Muscle of leg (tissue), 11 donors: ENCODE results near the gene RCAN2. TPM values are rescaled to one million over a fixed set of nuclear protein-coding genes. Genes with fewer than 3 reads are reported as not detected.

Experiments used
- DNase-seq: peaks from one replicate; pipeline ENCODE4 v3.0.0; 2013
- H3K27ac ChIP-seq: one replicate; pipeline ENCODE4 v1.5.1; 2013; ENCODE audit warnings: mild to moderate bottlenecking, low read length, control low read depth
- H3K27me3 ChIP-seq: one replicate; pipeline ENCODE4 v1.6.1; 2013; ENCODE audit warnings: low read length; ENCODE audit not compliant: control insufficient read depth, insufficient read depth
- H3K36me3 ChIP-seq: one replicate; pipeline ENCODE4 v1.6.1; 2013; ENCODE audit warnings: low read length; ENCODE audit not compliant: control insufficient read depth, insufficient read depth
- H3K4me1 ChIP-seq: one replicate; pipeline ENCODE4 v1.6.1; 2013; ENCODE audit warnings: low read length; ENCODE audit not compliant: control insufficient read depth, insufficient read depth
- H3K4me3 ChIP-seq: one replicate; pipeline ENCODE4 v1.5.1; 2013; ENCODE audit warnings: low read length, control low read depth
- H3K9me3 ChIP-seq: replicated peaks from 2 replicates; pipeline ENCODE4 v1.6.1; 2013; ENCODE audit warnings: low read depth, low read length; ENCODE audit not compliant: control insufficient read depth
- WGBS: methylation state at CpG from one replicate; pipeline ENCODE4 v1.1.5; 2013; ENCODE audit warnings: missing lambda C conversion rate; ENCODE audit not compliant: insufficient coverage; 5-methylcytosine and 5-hydroxymethylcytosine counted together
- polyA plus RNA-seq, 8 donors: library from polyadenylated mRNA; unstranded; fragments of 120-200 nt; gene quantifications; one replicate each; pipeline versions ENCODE4 v1.2.1 to v1.2.3, GENCODE V29; 2013; ENCODE audit warnings: inconsistent platforms in 1 of 8, low replicate concordance in 1 of 8; ENCODE audit not compliant: insufficient read length in 8 of 8, insufficient read depth in 1 of 8
- total RNA-seq: library from RNA; stranded (reverse); fragments of 120-200 nt; gene quantifications from one replicate; pipeline ENCODE4 v1.2.4, GENCODE V29; 2013

RCAN2 gene
- total and polyA plus RNA-seq, 9 donors: 2.2 to 8.2 (median 4.5) TPM

GRCh38 chr6:46189726-46190125 is 301.5 kb downstream of the RCAN2 start:
- Histone ChIP-seq H3K4me1 (peaks cover 2% of the 10 kb centered on the region), H3K4me3 (no peak overlapping the region), H3K27ac (no peak overlapping the region), H3K36me3 (no peaks in the 10 kb centered on the region), H3K9me3 (no peaks in the 10 kb centered on the region), H3K27me3 (no peaks in the 10 kb centered on the region)
- no peak for DNase-seq
- WGBS: 90% methylated on average over 2 of the region's 4 CpGs

GRCh38 chr6:46186583-46186982 is 304.7 kb downstream of the RCAN2 start:
- Histone ChIP-seq H3K4me1 (peaks cover 5% of the 10 kb centered on the region), H3K4me3 (no peak overlapping the region), H3K36me3 (no peaks in the 10 kb centered on the region), H3K9me3 (no peaks in the 10 kb centered on the region), H3K27me3 (no peaks in the 10 kb centered on the region), H3K27ac (no peak overlapping the region)
- WGBS: no CpG with 5 or more reads among the region's 1 CpG
- DNase-seq: no peak

GRCh38 chr6:46184114-46184513 is 307.1 kb downstream of the RCAN2 start:
- WGBS: 0% methylated on average over 1 of the region's 4 CpGs
- no peak overlapping the region for H3K27ac ChIP-seq
- H3K4me1 ChIP-seq: peaks cover 3% of the 10 kb centered on the region
- H3K9me3 ChIP-seq: no peaks in the 10 kb centered on the region
- H3K27me3 ChIP-seq: no peaks in the 10 kb centered on the region
- peak; percentile 80 for DNase-seq
- H3K4me3 ChIP-seq: no peak overlapping the region
- no peaks in the 10 kb centered on the region for H3K36me3 ChIP-seq

- no peak for DNase-seq
- Histone ChIP-seq H3K4me3 (no peak overlapping the region), H3K36me3 (no peaks in the 10 kb centered on the region), H3K9me3 (no peaks in the 10 kb centered on the region), H3K27ac (no peak overlapping the region), H3K4me1 (peaks cover 6% of the 10 kb centered on the region), H3K27me3 (no peaks in the 10 kb centered on the region)
- no CpG with 5 or more reads among the region's 3 CpGs for WGBS
Measured at GRCh38 chr6:46175976-46176375, 315.3 kb downstream of the RCAN2 start.

GRCh38 chr6:46175446-46175845 is 315.8 kb downstream of the RCAN2 start:
- no peak for DNase-seq
- Histone ChIP-seq H3K27ac (no peak overlapping the region), H3K27me3 (peaks cover 2% of the 10 kb centered on the region), H3K4me3 (no peak overlapping the region), H3K9me3 (no peaks in the 10 kb centered on the region), H3K36me3 (no peaks in the 10 kb centered on the region), H3K4me1 (peaks cover 8% of the 10 kb centered on the region)
- WGBS: 100% methylated on average over 1 of the region's 4 CpGs

GRCh38 chr6:46174904-46175303 is 316.3 kb downstream of the RCAN2 start:
- Histone ChIP-seq H3K9me3 (no peaks in the 10 kb centered on the region), H3K27me3 (peaks cover 4% of the 10 kb centered on the region), H3K36me3 (no peaks in the 10 kb centered on the region), H3K4me1 (peaks cover 11% of the 10 kb centered on the region), H3K4me3 (no peak overlapping the region), H3K27ac (no peak overlapping the region)
- no peak for DNase-seq
- WGBS: 80% methylated on average over 1 of the region's 3 CpGs

GRCh38 chr6:46172176-46172575 is 319.1 kb downstream of the RCAN2 start:
- no peaks in the 10 kb centered on the region for H3K9me3 ChIP-seq
- no peak for DNase-seq
- peaks cover 11% of the 10 kb centered on the region for H3K4me1 ChIP-seq
- no peak overlapping the region for H3K4me3 ChIP-seq
- H3K36me3 ChIP-seq: no peaks in the 10 kb centered on the region
- WGBS: no CpG with 5 or more reads among the region's 4 CpGs
- H3K27me3 ChIP-seq: peaks cover 4% of the 10 kb centered on the region
- no peak overlapping the region for H3K27ac ChIP-seq

Other genes starting within 250 kb of the RCAN2 start
- 2.9 TPM for gene CYP39A1, start 161.4 kb upstream of the RCAN2 start, total RNA-seq
- gene CYP39A1, start 161.4 kb upstream of the RCAN2 start, polyA plus RNA-seq: 1 to 10 TPM in 7 of 8 donors, under 1 TPM in 1; 0.90 to 3.1 (median 1.8) TPM
- 18.6 TPM for gene SLC25A27, start 161.5 kb upstream of the RCAN2 start, total RNA-seq
- gene SLC25A27, start 161.5 kb upstream of the RCAN2 start, polyA plus RNA-seq: 10 to 100 TPM in 7 of 8 donors, 1 to 10 TPM in 1; 8.6 to 29.0 (median 14.8) TPM
- 0.22 TPM for gene TDRD6, start 196.4 kb upstream of the RCAN2 start, total RNA-seq
- 1 to 10 TPM in 3 of 8 donors, under 1 TPM in 5; 0.21 to 1.2 (median 0.65) TPM for gene TDRD6, start 196.4 kb upstream of the RCAN2 start, polyA plus RNA-seq
- 1.2 TPM for gene PLA2G7, start 243.9 kb upstream of the RCAN2 start, total RNA-seq
- gene PLA2G7, start 243.9 kb upstream of the RCAN2 start, polyA plus RNA-seq: 1 to 10 TPM in 6 of 8 donors, under 1 TPM in 2; 0.75 to 1.7 (median 1.2) TPM